ENCODE measurements around the gene IKZF1.

GRCh38 chr7:50379539-50379938, 75.0 kb downstream of the IKZF1 start:
- TF ChIP-seq CTCF (IDR thresholded peaks at IDR 0.05; ENCODE audit: low read depth, low read length) (no peak), EZH2phosphoT487 (IDR thresholded peaks at IDR 0.05; ENCODE audit: low read depth) (no peak)

Measured in OCI-LY3 (cell line).